OCI-LY1 (cell line): Measurements from ENCODE around the gene FBXO3.

ENCODE experiments used
- H2AFZ ChIP-seq: fragments of 200-600 bp; sonication (generic), shearing (Covaris generic); 2 replicates; pipeline ENCODE4 v1.6.0; 2014; ENCODE audit warnings: antibody characterized with exemption, mild to moderate bottlenecking, low read length
- H3F3A ChIP-seq: fragments of 200-600 bp; sonication (generic), shearing (Covaris generic); 2 replicates; pipeline ENCODE4 v1.6.0; 2014; ENCODE audit warnings: mild to moderate bottlenecking, antibody characterized with exemption, low read length, moderate library complexity; ENCODE audit not compliant: insufficient read depth
- H3K27ac ChIP-seq: fragments of 200-600 bp; sonication (generic); 2 replicates; pipeline ENCODE4 v1.5.1; 2014; ENCODE audit warnings: low read length, mixed run types, mild to moderate bottlenecking, low read depth; ENCODE audit not compliant: poor library complexity, severe bottlenecking
- H3K27me3 ChIP-seq: fragments of 200-600 bp; sonication (generic); 2 replicates; pipeline ENCODE4 v1.6.0; 2014; ENCODE audit warnings: antibody characterized with exemption, mild to moderate bottlenecking, low read length, moderate library complexity; ENCODE audit not compliant: insufficient read depth
- H3K36me3 ChIP-seq: fragments of 200-600 bp; sonication (generic); 2 replicates; pipeline ENCODE4 v1.6.1; 2014; ENCODE audit warnings: mild to moderate bottlenecking, antibody characterized with exemption, low read length, moderate library complexity, mixed read lengths; ENCODE audit not compliant: insufficient read depth
- H3K4me1 ChIP-seq: fragments of 200-600 bp; sonication (generic); 2 replicates; pipeline ENCODE4 v1.5.1; 2014; ENCODE audit warnings: mild to moderate bottlenecking, low read length, moderate library complexity; ENCODE audit not compliant: insufficient read depth, severe bottlenecking
- H3K4me2 ChIP-seq: fragments of 200-600 bp; sonication (generic), shearing (Covaris generic); 2 replicates; pipeline ENCODE4 v1.6.1; 2014; ENCODE audit warnings: low read length
- H3K4me3 ChIP-seq: fragments of 200-600 bp; sonication (generic); 2 replicates; pipeline ENCODE4 v1.5.1; 2014; ENCODE audit warnings: low read length, low read depth, mild to moderate bottlenecking, mixed read lengths; ENCODE audit not compliant: poor library complexity, severe bottlenecking
- H3K79me2 ChIP-seq: fragments of 200-600 bp; shearing (Covaris generic); 2 replicates; pipeline ENCODE4 v1.6.1; 2016; ENCODE audit warnings: mixed run types, low read length, mixed read lengths; ENCODE audit not compliant: insufficient read depth
- H3K9ac ChIP-seq: fragments of 200-600 bp; sonication (generic), shearing (Covaris generic); 2 replicates; pipeline ENCODE4 v1.6.1; 2014; ENCODE audit warnings: mild to moderate bottlenecking, low read length, mixed read lengths
- H3K9me2 ChIP-seq: fragments of 200-600 bp; sonication (generic), shearing (Covaris generic); 2 replicates; pipeline ENCODE4 v1.6.1; 2014; ENCODE audit warnings: low read depth, mild to moderate bottlenecking, low read length, mixed read lengths
- H3K9me3 ChIP-seq: fragments of 200-600 bp; shearing (Covaris generic); 2 replicates; pipeline ENCODE4 v1.6.1; 2014; ENCODE audit warnings: low read length, mixed read lengths
- H4K20me1 ChIP-seq: fragments of 200-600 bp; sonication (generic), shearing (Covaris generic); 2 replicates; pipeline ENCODE4 v1.6.0; 2016; ENCODE audit warnings: mild to moderate bottlenecking, low read length; ENCODE audit not compliant: insufficient read depth
- EZH2 ChIP-seq: fragments of 200-600 bp; sonication (generic), shearing (Covaris generic); IDR thresholded peaks from 2 replicates; pipeline ENCODE4 v1.8.0; 2017; ENCODE audit warnings: borderline replicate concordance, mixed run types, mild to moderate bottlenecking, antibody characterized with exemption, low read length, moderate library complexity, mixed read lengths
- TF ChIP-seq, protein P1 (sequence below): fragments of 200-600 bp; sonication (generic), shearing (Covaris generic); IDR thresholded peaks from 2 replicates; pipeline ENCODE4 v1.5.1; 2017; ENCODE audit warnings: mild to moderate bottlenecking, antibody characterized with exemption, low read length, moderate library complexity, mixed read lengths

The FBXO3 gene

GRCh38 chr11:33777906-33778305 lies 3.6 kb upstream of the FBXO3 start:
- TF ChIP-seq EZH2 = no peak
- TF ChIP-seq, protein P1, sequence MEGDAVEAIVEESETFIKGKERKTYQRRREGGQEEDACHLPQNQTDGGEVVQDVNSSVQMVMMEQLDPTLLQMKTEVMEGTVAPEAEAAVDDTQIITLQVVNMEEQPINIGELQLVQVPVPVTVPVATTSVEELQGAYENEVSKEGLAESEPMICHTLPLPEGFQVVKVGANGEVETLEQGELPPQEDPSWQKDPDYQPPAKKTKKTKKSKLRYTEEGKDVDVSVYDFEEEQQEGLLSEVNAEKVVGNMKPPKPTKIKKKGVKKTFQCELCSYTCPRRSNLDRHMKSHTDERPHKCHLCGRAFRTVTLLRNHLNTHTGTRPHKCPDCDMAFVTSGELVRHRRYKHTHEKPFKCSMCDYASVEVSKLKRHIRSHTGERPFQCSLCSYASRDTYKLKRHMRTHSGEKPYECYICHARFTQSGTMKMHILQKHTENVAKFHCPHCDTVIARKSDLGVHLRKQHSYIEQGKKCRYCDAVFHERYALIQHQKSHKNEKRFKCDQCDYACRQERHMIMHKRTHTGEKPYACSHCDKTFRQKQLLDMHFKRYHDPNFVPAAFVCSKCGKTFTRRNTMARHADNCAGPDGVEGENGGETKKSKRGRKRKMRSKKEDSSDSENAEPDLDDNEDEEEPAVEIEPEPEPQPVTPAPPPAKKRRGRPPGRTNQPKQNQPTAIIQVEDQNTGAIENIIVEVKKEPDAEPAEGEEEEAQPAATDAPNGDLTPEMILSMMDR = no peak
- H3K27ac ChIP-seq = no peak overlapping the region
- H3K79me2 ChIP-seq = no peaks in the 10 kb centered on the region
- H3K9me3 ChIP-seq = no peaks in the 10 kb centered on the region
- no peaks in the 10 kb centered on the region for H3K27me3 ChIP-seq
- H3K36me3 ChIP-seq = no peaks in the 10 kb centered on the region
- H2AFZ ChIP-seq = no peak overlapping the region
- H3F3A ChIP-seq = no peaks in the 10 kb centered on the region
- no peak overlapping the region for H3K9ac ChIP-seq
- H3K4me3 ChIP-seq = no peak overlapping the region
- H4K20me1 ChIP-seq = no peaks in the 10 kb centered on the region
- peak overlapping the region; percentile 14; the same call in 1 of the 2 replicates for H3K4me2 ChIP-seq
- H3K4me1 ChIP-seq = peaks cover 27% of the 10 kb centered on the region
- H3K9me2 ChIP-seq = no peaks in the 10 kb centered on the region

- no peaks in the 10 kb centered on the region for H3K9me2 ChIP-seq
- H3K36me3 ChIP-seq = no peaks in the 10 kb centered on the region
- no peaks in the 10 kb centered on the region for H3K79me2 ChIP-seq
- no peak overlapping the region for H3K9ac ChIP-seq
- no peak overlapping the region for H3K4me3 ChIP-seq
- H2AFZ ChIP-seq = no peak overlapping the region
- TF ChIP-seq, protein P1 = no peak
- no peak for TF ChIP-seq EZH2
- no peak overlapping the region for H3K27ac ChIP-seq
- H3K4me2 ChIP-seq = no peak overlapping the region
- H4K20me1 ChIP-seq = no peaks in the 10 kb centered on the region
- no peaks in the 10 kb centered on the region for H3K27me3 ChIP-seq
- no peaks in the 10 kb centered on the region for H3F3A ChIP-seq
- H3K4me1 ChIP-seq = peaks cover 44% of the 10 kb centered on the region
- H3K9me3 ChIP-seq = no peaks in the 10 kb centered on the region
These were observed 1.6 kb upstream of the FBXO3 start for GRCh38 chr11:33775832-33776470.

- H3K9me3 ChIP-seq = no peaks in the 10 kb centered on the region
- H3K27ac ChIP-seq = no peak overlapping the region
- H4K20me1 ChIP-seq = no peaks in the 10 kb centered on the region
- H3K4me3 ChIP-seq = no peak overlapping the region
- peaks cover 44% of the 10 kb centered on the region for H3K4me1 ChIP-seq
- no peaks in the 10 kb centered on the region for H3K27me3 ChIP-seq
- H3K79me2 ChIP-seq = no peaks in the 10 kb centered on the region
- no peaks in the 10 kb centered on the region; the same call in 1 of the 2 replicates for H3K36me3 ChIP-seq
- no peaks in the 10 kb centered on the region for H3F3A ChIP-seq
- H2AFZ ChIP-seq = no peak overlapping the region
- no peaks in the 10 kb centered on the region for H3K9me2 ChIP-seq
- TF ChIP-seq, protein P1 = no peak
- TF ChIP-seq EZH2 = no peak
- H3K9ac ChIP-seq = no peak overlapping the region
- no peak overlapping the region for H3K4me2 ChIP-seq
These were observed 1.1 kb upstream of the FBXO3 start for GRCh38 chr11:33775467-33775807.
